B cell (primary cell): ENCODE data around the gene TRAP1. TPM values are rescaled to one million over a fixed set of nuclear protein-coding genes. Genes with fewer than 3 reads are reported as not detected.

Source experiments
- ATAC-seq: fragments of 200-7000 bp; cut with Tn5 transposase; one replicate; pipeline ENCODE4 v1.10.0; 2021; ENCODE audit warnings: low read depth, mild to moderate bottlenecking, moderate number of reproducible peaks, moderate library complexity
- CTCF ChIA-PET: fragments of 350-600 bp; sonication (Branson Sonifier 250); formaldehyde crosslinking; loops from one replicate; lab custom pipeline; 2021; ENCODE audit warnings: antibody characterized with exemption, inconsistent platforms; lab: Charles Lee
- POLR2A ChIA-PET: fragments of 350-600 bp; sonication (Branson Sonifier 250); formaldehyde crosslinking; loops from one replicate; lab custom pipeline; 2021; ENCODE audit warnings: antibody characterized with exemption; lab: Charles Lee
- DNase-seq: peaks from one replicate; pipeline ENCODE4 v3.0.0; 2013
- H2AFZ ChIP-seq: 2 replicates; pipeline ENCODE4 v1.6.1; 2012; ENCODE audit warnings: mild to moderate bottlenecking, low read depth, low read length; ENCODE audit not compliant: insufficient read depth, poor library complexity, severe bottlenecking
- H3K27ac ChIP-seq, 2 donors: 1 replicate in 1 of 2; 2 replicates in 1 of 2; pipeline ENCODE4 v1.5.1; 2012 to 2013; ENCODE audit warnings: low read length in 2 of 2, mild to moderate bottlenecking in 2 of 2, moderate library complexity in 1 of 2
- H3K27me3 ChIP-seq, 4 experiments: fragments of 200-600 bp in 1 of 4; sonication (generic) in 1 of 4; replicated peaks in 1 of 4; 1 replicate in 2 of 4; 2 replicates in 2 of 4; pipeline versions ENCODE4 v1.6.1 to v1.7.0; 2013 to 2016; ENCODE audit warnings: low read length in 3 of 4, mild to moderate bottlenecking in 2 of 4, mixed read lengths in 1 of 4, moderate library complexity in 1 of 4; ENCODE audit not compliant: insufficient read depth in 4 of 4, control insufficient read depth in 3 of 4; ENCODE audit errors: control extremely low read depth in 1 of 4
- H3K36me3 ChIP-seq, 2 experiments: replicated peaks in 1 of 2; 1 replicate in 1 of 2; 2 replicates in 1 of 2; pipeline versions ENCODE4 v1.6.1 to v1.7.1; 2013; ENCODE audit warnings: low read length in 1 of 2; ENCODE audit not compliant: insufficient read depth in 2 of 2, control insufficient read depth in 1 of 2; ENCODE audit errors: control extremely low read depth in 1 of 2, extremely low read depth in 1 of 2
- H3K4me1 ChIP-seq, 2 donors: fragments of 200-600 bp in 1 of 2; sonication (generic) in 1 of 2; 1 replicate in 1 of 2; 2 replicates in 1 of 2; pipeline versions ENCODE4 v1.5.1 to v1.6.1; 2013 to 2017; ENCODE audit warnings: low read length in 2 of 2; ENCODE audit not compliant: control insufficient read depth in 2 of 2, insufficient read depth in 2 of 2
- H3K4me2 ChIP-seq: replicated peaks from 2 replicates; pipeline ENCODE3; 2012; ENCODE audit warnings: mild to moderate bottlenecking, low read depth, low read length; ENCODE audit not compliant: poor library complexity, severe bottlenecking
- H3K4me3 ChIP-seq, 5 experiments: fragments of 200-600 bp in 1 of 5; sonication (generic) in 1 of 5; 1 replicate in 3 of 5; 2 replicates in 2 of 5; pipeline versions ENCODE4 v1.5.1 to v1.7.0; 2011 to 2016; ENCODE audit warnings: low read length in 4 of 5, mild to moderate bottlenecking in 4 of 5, low read depth in 2 of 5, control low read depth in 1 of 5, moderate library complexity in 1 of 5; ENCODE audit not compliant: insufficient read depth in 1 of 5; ENCODE audit errors: control extremely low read depth in 1 of 5, extremely low read depth in 1 of 5
- H3K79me2 ChIP-seq: fragments of 200-600 bp; sonication (generic); one replicate; pipeline ENCODE4 v1.6.0; 2016; ENCODE audit warnings: low read length; ENCODE audit not compliant: control insufficient read depth, insufficient read depth
- H3K9ac ChIP-seq: fragments of 200-600 bp; sonication (generic); 2 replicates; pipeline ENCODE4 v1.6.1; 2017; ENCODE audit warnings: mild to moderate bottlenecking, low read length, moderate library complexity
- H3K9me3 ChIP-seq, 3 donors: one replicate each; pipeline versions ENCODE4 v1.6.1 to v1.7.1; 2013; ENCODE audit warnings: low read length in 2 of 3; ENCODE audit not compliant: control insufficient read depth in 2 of 3, insufficient read depth in 1 of 3; ENCODE audit errors: control extremely low read depth in 1 of 3
- H4K20me1 ChIP-seq: 2 replicates; pipeline ENCODE4 v1.6.0; 2012; ENCODE audit warnings: mild to moderate bottlenecking, low read length; ENCODE audit not compliant: insufficient read depth, control insufficient read depth, poor library complexity, severe bottlenecking
- H3K27ac Mint-ChIP-seq: one replicate; pipeline ENCODE4 v1.8.0; 2021; ENCODE audit warnings: mixed read lengths
- H3K27me3 Mint-ChIP-seq: one replicate; pipeline ENCODE4 v1.8.0; 2021; ENCODE audit warnings: mixed read lengths
- H3K4me1 Mint-ChIP-seq: one replicate; pipeline ENCODE4 v1.8.0; 2021; ENCODE audit warnings: mixed read lengths
- H3K4me3 Mint-ChIP-seq: one replicate; pipeline ENCODE4 v1.8.0; 2021; ENCODE audit warnings: mixed read lengths
- H3K9me3 Mint-ChIP-seq: one replicate; pipeline ENCODE4 v1.8.0; 2022; ENCODE audit warnings: mixed read lengths; ENCODE audit not compliant: insufficient read depth
- CTCF ChIP-seq: fragments of 200-600 bp; IDR thresholded peaks from one replicate; pipeline ENCODE4 v1.8.0; 2022; ENCODE audit warnings: antibody characterized with exemption, mild to moderate bottlenecking
- EZH2 ChIP-seq: IDR thresholded peaks from 2 replicates; pipeline ENCODE4 v1.6.1; 2012; ENCODE audit warnings: borderline replicate concordance, low read depth, mild to moderate bottlenecking, moderate library complexity, low read length; ENCODE audit not compliant: insufficient read depth, poor library complexity, severe bottlenecking
- whole genome bisulfite sequencing: methylation state at CpG from one replicate; pipeline ENCODE4 v1.1.5; 2013; ENCODE audit warnings: missing lambda C conversion rate; ENCODE audit not compliant: insufficient coverage; 5-methylcytosine and 5-hydroxymethylcytosine counted together
- intact Hi-C: fragments of 100-400 bp; cut with micrococcal nuclease; formaldehyde crosslinking; loops from one replicate; pipeline ENCODE4 v1.10.0; 2022
- polyA plus RNA-seq: library from polyadenylated mRNA; depleted of rRNA; stranded (reverse); fragments of >200 nt; gene quantifications from 2 replicates; pipeline ENCODE4 v1.2.3, GENCODE V29; 2012
- total RNA-seq, 2 donors: library from RNA; stranded (reverse); fragments of 120-200 nt in 1 of 2; gene quantifications; 1 replicate in 1 of 2; 2 replicates in 1 of 2; pipeline versions ENCODE4 v1.2.3 to v1.2.4, GENCODE V29; 2013 to 2022

Gene TRAP1
- total and polyA plus RNA-seq, 2 donors (not counting 1 experiment from before 2014, with no cell fraction given), result 51.1 to 88.4 TPM

- Histone ChIP-seq H3K79me2 (no peaks in the 10 kb centered on the region), H3K9me3 (no peaks in the 10 kb centered on the region), H3K27me3 (no peaks in the 10 kb centered on the region), H2AFZ (no peak overlapping the region), H4K20me1 (peaks cover 7% of the 10 kb centered on the region), H3K9ac (no peak overlapping the region), H3K4me2 (no peak overlapping the region), H3K4me3 (no peak overlapping the region), H3K36me3 (peaks cover 0 to 4% of the 10 kb centered on the region in 2 experiments), H3K4me1 (peaks cover 5 to 7% of the 10 kb centered on the region in 2 donors), H3K27ac (no peak overlapping the region)
- no peaks in the 10 kb centered on the region for H3K9me3 Mint-ChIP-seq
- H3K4me1 Mint-ChIP-seq, result peaks cover 4% of the 10 kb centered on the region
- no peaks in the 10 kb centered on the region for H3K27me3 Mint-ChIP-seq
- no peak for TF ChIP-seq EZH2
- no peak for TF ChIP-seq CTCF
- POLR2A ChIA-PET, result no interaction called here
- DNase-seq, result no peak
- 88% methylated on average over 5 of the region's 10 CpGs for whole genome bisulfite sequencing
- CTCF ChIA-PET, result interaction anchor here (0.9 kb wide), 1 partner anchor 11 kb away, joined by 4 read pairs; no protein-coding TSS in a partner anchor
- intact Hi-C loops, result no loop called here
- H3K27ac Mint-ChIP-seq, result no peak overlapping the region
- no peak overlapping the region for H3K4me3 Mint-ChIP-seq
- no peak for ATAC-seq
These were observed 5.2 kb upstream of the TRAP1 start for GRCh38 chr16:3722508-3722907.

GRCh38 chr16:3720418-3720817 is 3.1 kb upstream of the TRAP1 start:
- no peaks in the 10 kb centered on the region for H3K27me3 ChIP-seq
- no peak for ATAC-seq
- H3K4me1 ChIP-seq, result peaks cover 11 to 14% of the 10 kb centered on the region in 2 donors
- ChIA-PET CTCF (no interaction called here), POLR2A (no interaction called here)
- TF ChIP-seq EZH2 (no peak), CTCF (no peak)
- Mint-ChIP-seq H3K9me3 (no peaks in the 10 kb centered on the region), H3K4me1 (peaks cover 10% of the 10 kb centered on the region), H3K4me3 (no peak overlapping the region), H3K27me3 (no peaks in the 10 kb centered on the region), H3K27ac (no peak overlapping the region)
- intact Hi-C loops, result no loop called here
- WGBS, result 92% methylated on average over 8 of the region's 11 CpGs
- no peak overlapping the region for H3K4me3 ChIP-seq
- no peak overlapping the region for H3K4me2 ChIP-seq
- H3K9me3 ChIP-seq, result no peaks in the 10 kb centered on the region
- H3K9ac ChIP-seq, result no peak overlapping the region
- no peaks in the 10 kb centered on the region for H3K36me3 ChIP-seq
- H2AFZ ChIP-seq, result no peak overlapping the region
- H3K79me2 ChIP-seq, result peaks cover 18% of the 10 kb centered on the region
- DNase-seq, result no peak
- no peaks in the 10 kb centered on the region for H4K20me1 ChIP-seq
- no peak overlapping the region for H3K27ac ChIP-seq
